Measurements from ENCODE around the gene RHCE. TPM values are rescaled to one million over a fixed set of nuclear protein-coding genes. Genes with fewer than 3 reads are reported as not detected.

RHCE gene
- total and polyA plus RNA-seq, 9 of the 15 experiments (the other 6 are each of a cell fraction or from before 2014, with no cell fraction given) = 5.4 to 31.5 (median 12.6) TPM

GRCh38 chr1:25355841-25356395, 64.7 kb downstream of the RHCE start (continued):
- peak in 1 of 2 experiments; percentile 75; a peak in 3 of 4 replicates for TF ChIP-seq ETV6 (IDR thresholded peaks at IDR 0.05; ENCODE audit: borderline replicate concordance in 1 of 2, low read depth in 2 of 2, low read length in 1 of 2)
- no peak for TF ChIP-seq ETV6 (CRISPR knock-in tag; IDR thresholded peaks at IDR 0.05; ENCODE audit: borderline replicate concordance)
- 0 out of 2 replicates have a peak, but pooled peaks have one; percentile 18 for TF ChIP-seq CREM (IDR thresholded peaks at IDR 0.05; ENCODE audit: low read depth)
- TF ChIP-seq ZC3H8 (IDR thresholded peaks at IDR 0.05) = no peak
- peak in 1 of 2 experiments; percentile 55; a peak in 1 of 4 replicates for TF ChIP-seq ARNT (IDR thresholded peaks at IDR 0.05)
- no peak for TF ChIP-seq GABPB2 (CRISPR knock-in tag; conservative IDR thresholded peaks at IDR 0.05)
- no peak for TF ChIP-seq SMARCC2 (IDR thresholded peaks at IDR 0.05; ENCODE audit: low read depth)
- no peak for TF ChIP-seq GTF2A2 (tag; IDR thresholded peaks at IDR 0.05)
- TF ChIP-seq POLR3G (IDR thresholded peaks at IDR 0.05; ENCODE audit: extremely low read depth, insufficient read length, insufficient replicate concordance) = no peak
- no peak for TF ChIP-seq E2F4 (CRISPR knock-in tag; IDR thresholded peaks at IDR 0.05; ENCODE audit: low read depth)
- TF ChIP-seq, protein P1, sequence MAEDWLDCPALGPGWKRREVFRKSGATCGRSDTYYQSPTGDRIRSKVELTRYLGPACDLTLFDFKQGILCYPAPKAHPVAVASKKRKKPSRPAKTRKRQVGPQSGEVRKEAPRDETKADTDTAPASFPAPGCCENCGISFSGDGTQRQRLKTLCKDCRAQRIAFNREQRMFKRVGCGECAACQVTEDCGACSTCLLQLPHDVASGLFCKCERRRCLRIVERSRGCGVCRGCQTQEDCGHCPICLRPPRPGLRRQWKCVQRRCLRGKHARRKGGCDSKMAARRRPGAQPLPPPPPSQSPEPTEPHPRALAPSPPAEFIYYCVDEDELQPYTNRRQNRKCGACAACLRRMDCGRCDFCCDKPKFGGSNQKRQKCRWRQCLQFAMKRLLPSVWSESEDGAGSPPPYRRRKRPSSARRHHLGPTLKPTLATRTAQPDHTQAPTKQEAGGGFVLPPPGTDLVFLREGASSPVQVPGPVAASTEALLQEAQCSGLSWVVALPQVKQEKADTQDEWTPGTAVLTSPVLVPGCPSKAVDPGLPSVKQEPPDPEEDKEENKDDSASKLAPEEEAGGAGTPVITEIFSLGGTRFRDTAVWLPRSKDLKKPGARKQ (CRISPR knock-in tag; IDR thresholded peaks at IDR 0.05) = no peak
- TF ChIP-seq ZNF740 (CRISPR knock-in tag; IDR thresholded peaks at IDR 0.05) = no peak
- no peak for TF ChIP-seq ZNF740 (tag; IDR thresholded peaks at IDR 0.05)
- TF ChIP-seq, protein P2, sequence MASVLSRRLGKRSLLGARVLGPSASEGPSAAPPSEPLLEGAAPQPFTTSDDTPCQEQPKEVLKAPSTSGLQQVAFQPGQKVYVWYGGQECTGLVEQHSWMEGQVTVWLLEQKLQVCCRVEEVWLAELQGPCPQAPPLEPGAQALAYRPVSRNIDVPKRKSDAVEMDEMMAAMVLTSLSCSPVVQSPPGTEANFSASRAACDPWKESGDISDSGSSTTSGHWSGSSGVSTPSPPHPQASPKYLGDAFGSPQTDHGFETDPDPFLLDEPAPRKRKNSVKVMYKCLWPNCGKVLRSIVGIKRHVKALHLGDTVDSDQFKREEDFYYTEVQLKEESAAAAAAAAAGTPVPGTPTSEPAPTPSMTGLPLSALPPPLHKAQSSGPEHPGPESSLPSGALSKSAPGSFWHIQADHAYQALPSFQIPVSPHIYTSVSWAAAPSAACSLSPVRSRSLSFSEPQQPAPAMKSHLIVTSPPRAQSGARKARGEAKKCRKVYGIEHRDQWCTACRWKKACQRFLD (CRISPR knock-in tag; IDR thresholded peaks at IDR 0.05) = peak; percentile 39; the same call in 1 of the 2 replicates
- TF ChIP-seq SMARCA5 (IDR thresholded peaks at IDR 0.05) = no peak
- peak; percentile 90 for TF ChIP-seq EGR1 (conservative IDR thresholded peaks at IDR 0.05)
- no peak for TF ChIP-seq EWSR1 (IDR thresholded peaks at IDR 0.05; ENCODE audit: borderline replicate concordance, low read depth, partially characterized antibody)
- TF ChIP-seq CBX5 (IDR thresholded peaks at IDR 0.05; ENCODE audit: borderline replicate concordance, low read depth) = no peak
- 0 out of 2 replicates have a peak, but pooled peaks have one; percentile 6 for TF ChIP-seq NFIC (IDR thresholded peaks at IDR 0.05)
- no peak for TF ChIP-seq ZNF146 (CRISPR knock-in tag; IDR thresholded peaks at IDR 0.05; ENCODE audit: unreplicated experiment)
- no peak for TF ChIP-seq ZNF639 (CRISPR knock-in tag; conservative IDR thresholded peaks at IDR 0.05 in 1 of 2, IDR thresholded peaks at IDR 0.05 in 1 of 2)

Data from K562 (cell line).